PC-3 (cell line): ENCODE measurements around the gene C11orf86. TPM values are rescaled to one million over a fixed set of nuclear protein-coding genes. Genes with fewer than 3 reads are reported as not detected.

Source experiments
- ATAC-seq: fragments of 200-7000 bp; cut with Tn5 transposase; 2 replicates; pipeline ENCODE4 v1.9.1; 2020; ENCODE audit warnings: mild to moderate bottlenecking, moderate library complexity
- BruUV-seq: library from RNA; stranded (reverse); fragments of 400-500 nt; replicated peaks from 2 replicates; lab custom pipeline; 2021; lab: Mats Ljungman, UMichigan
- CTCF ChIA-PET: fragments of 300-600 bp; sonication (Branson Sonifier 250); formaldehyde crosslinking; loops from one replicate; lab custom pipeline; 2022; ENCODE audit warnings: antibody characterized with exemption; lab: Charles Lee
- POLR2A ChIA-PET: fragments of 300-600 bp; sonication (Branson Sonifier 250); formaldehyde crosslinking; loops from one replicate; lab custom pipeline; 2022; ENCODE audit warnings: antibody characterized with exemption; ENCODE audit not compliant: unreplicated experiment; lab: Charles Lee
- DNase-seq: peaks from one replicate; pipeline ENCODE4 v3.0.0-alpha.2; 2015
- H2AFZ ChIP-seq: fragments of 300-600 bp; sonication (generic); 2 replicates; pipeline ENCODE4 v1.6.0; 2016; ENCODE audit warnings: antibody characterized with exemption, low read length
- H3F3A ChIP-seq: fragments of 300-600 bp; sonication (generic); one replicate; pipeline ENCODE4 v1.6.0; 2017; ENCODE audit warnings: antibody characterized with exemption, low read length, control low read depth, mild to moderate bottlenecking; ENCODE audit not compliant: unreplicated experiment
- H3K27ac ChIP-seq: fragments of 300-600 bp; sonication (generic); 2 replicates; pipeline ENCODE4 v1.5.1; 2016; ENCODE audit warnings: mild to moderate bottlenecking, low read length
- H3K27me3 ChIP-seq: fragments of 300-600 bp; sonication (generic); 2 replicates; pipeline ENCODE4 v1.6.1; 2016; ENCODE audit warnings: low read length, mixed read lengths
- H3K36me3 ChIP-seq: fragments of 300-600 bp; sonication (generic); 2 replicates; pipeline ENCODE4 v1.6.1; 2016; ENCODE audit warnings: low read depth, mixed run types, low read length, mixed read lengths
- H3K4me1 ChIP-seq: fragments of 300-600 bp; sonication (generic); 2 replicates; pipeline ENCODE4 v1.5.1; 2016; ENCODE audit warnings: low read length; ENCODE audit not compliant: insufficient read depth
- H3K4me2 ChIP-seq: fragments of 300-600 bp; sonication (generic); 2 replicates; pipeline ENCODE4 v1.6.0; 2016; ENCODE audit warnings: low read length
- H3K4me3 ChIP-seq: fragments of 300-600 bp; sonication (generic); 2 replicates; pipeline ENCODE4 v1.5.1; 2016; ENCODE audit warnings: mild to moderate bottlenecking, low read length, mixed read lengths
- H3K79me2 ChIP-seq: fragments of 300-600 bp; sonication (generic); 2 replicates; pipeline ENCODE4 v1.6.1; 2017; ENCODE audit warnings: low read length, mixed read lengths
- H3K9ac ChIP-seq: fragments of 300-600 bp; sonication (generic); 2 replicates; pipeline ENCODE4 v1.6.0; 2016; ENCODE audit warnings: mild to moderate bottlenecking, low read length
- H3K9me2 ChIP-seq: fragments of 300-600 bp; sonication (generic); replicated peaks from 2 replicates; pipeline ENCODE4 v1.6.1; 2016; ENCODE audit warnings: mixed run types, low read length, mixed read lengths
- H3K9me3 ChIP-seq: fragments of 300-600 bp; sonication (generic); 2 replicates; pipeline ENCODE4 v1.6.1; 2016; ENCODE audit warnings: low read length, mixed read lengths
- H4K20me1 ChIP-seq: fragments of 300-600 bp; sonication (generic); 2 replicates; pipeline ENCODE4 v1.6.1; 2016; ENCODE audit warnings: low read length, mixed read lengths
- CTCF ChIP-seq: fragments of 300-600 bp; sonication (generic); conservative IDR thresholded peaks from 2 replicates; pipeline ENCODE4 v1.5.1; 2017; ENCODE audit warnings: antibody characterized with exemption, low read depth, mild to moderate bottlenecking, low read length
- EZH2 ChIP-seq: fragments of 300-600 bp; sonication (generic); IDR thresholded peaks from one replicate; pipeline ENCODE4 v1.6.1; 2017; ENCODE audit warnings: antibody characterized with exemption, mild to moderate bottlenecking, low read length; ENCODE audit not compliant: unreplicated experiment
- EZH2phosphoT487 ChIP-seq: fragments of 300-600 bp; sonication (generic); IDR thresholded peaks from 2 replicates; pipeline ENCODE4 v1.6.1; 2018; ENCODE audit warnings: mild to moderate bottlenecking, antibody characterized with exemption, low read length, borderline replicate concordance
- intact Hi-C: fragments of 100-400 bp; cut with micrococcal nuclease; formaldehyde crosslinking; loops from 2 replicates; pipeline ENCODE4 v1.9.0; 2023
- total RNA-seq: library from RNA; depleted of rRNA; stranded (reverse); fragments of >200 nt; gene quantifications from 2 replicates; pipeline ENCODE4 v1.2.3, GENCODE V29; 2014

C11orf86 gene
- total RNA-seq, 1 experiment from 2014 or later, result not detected

GRCh38 chr11:67006029-67006884, 31.2 kb downstream of the C11orf86 start:
- no peaks in the 10 kb centered on the region for H3K36me3 ChIP-seq
- ATAC-seq, result no peak
- peak; percentile 49 for DNase-seq
- H3K79me2 ChIP-seq, result no peaks in the 10 kb centered on the region
- intact Hi-C loops, result no loop called here
- ChIA-PET POLR2A (no interaction called here), CTCF (no interaction called here)
- no peaks in the 10 kb centered on the region for H3K4me1 ChIP-seq
- no peaks in the 10 kb centered on the region for H3K9me3 ChIP-seq
- H4K20me1 ChIP-seq, result no peaks in the 10 kb centered on the region
- no peak overlapping the region for H3K4me3 ChIP-seq
- no peaks in the 10 kb centered on the region for H3K27me3 ChIP-seq
- H3K9me2 ChIP-seq, result no peaks in the 10 kb centered on the region
- H3K4me2 ChIP-seq, result no peak overlapping the region
- BruUV-seq, result no TSS peak
- H3K27ac ChIP-seq, result no peak overlapping the region
- H3F3A ChIP-seq, result no peaks in the 10 kb centered on the region
- no peak for TF ChIP-seq EZH2phosphoT487
- TF ChIP-seq EZH2, result no peak
- TF ChIP-seq CTCF, result no peak
- no peak overlapping the region for H3K9ac ChIP-seq
- peak overlapping the region; percentile 55 for H2AFZ ChIP-seq

DNA sequence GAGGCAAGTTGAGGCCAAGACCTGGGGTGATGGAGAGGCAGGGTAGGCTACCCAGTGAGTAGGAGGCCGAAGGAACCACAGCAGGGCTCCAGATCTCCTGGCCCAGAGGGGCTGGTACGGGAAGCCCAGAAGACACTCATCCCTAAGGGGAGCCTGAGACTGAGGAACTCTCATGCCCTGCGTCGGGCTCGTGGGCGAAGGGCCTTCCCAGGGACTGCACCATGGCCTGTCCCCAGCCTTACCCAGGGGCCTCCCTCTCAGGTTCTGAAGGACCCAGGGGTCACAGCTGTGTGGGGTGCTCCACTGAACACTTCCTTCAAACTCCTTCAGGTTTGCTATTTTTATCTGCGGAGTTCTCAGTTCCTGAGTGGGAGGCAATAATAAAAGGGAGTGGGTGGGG, 32.0 kb downstream of the C11orf86 start:
- ChIA-PET POLR2A (no interaction called here), CTCF (no interaction called here)
- Histone ChIP-seq H3K36me3 (no peaks in the 10 kb centered on the region), H3K9ac (no peak overlapping the region), H3K4me1 (no peaks in the 10 kb centered on the region), H3K79me2 (no peaks in the 10 kb centered on the region), H3K9me2 (no peaks in the 10 kb centered on the region), H3F3A (no peaks in the 10 kb centered on the region), H4K20me1 (no peaks in the 10 kb centered on the region), H3K27ac (no peak overlapping the region), H3K27me3 (no peaks in the 10 kb centered on the region), H3K4me2 (no peak overlapping the region), H3K9me3 (no peaks in the 10 kb centered on the region), H2AFZ (no peak overlapping the region; the same call in 1 of the 2 replicates), H3K4me3 (no peak overlapping the region)
- TF ChIP-seq EZH2phosphoT487 (no peak), CTCF (no peak), EZH2 (no peak)
- BruUV-seq, result no TSS peak
- ATAC-seq (no peak), DNase-seq (no peak)
- intact Hi-C loops, result no loop called here

- Histone ChIP-seq H3K9me3 (no peaks in the 10 kb centered on the region), H3K4me1 (no peaks in the 10 kb centered on the region), H3K27ac (no peak overlapping the region), H3K9me2 (no peaks in the 10 kb centered on the region), H3K79me2 (no peaks in the 10 kb centered on the region), H3K27me3 (no peaks in the 10 kb centered on the region), H3K36me3 (no peaks in the 10 kb centered on the region), H3K4me2 (no peak overlapping the region), H2AFZ (no peak overlapping the region), H3K9ac (no peak overlapping the region), H4K20me1 (no peaks in the 10 kb centered on the region), H3F3A (no peaks in the 10 kb centered on the region), H3K4me3 (no peak overlapping the region)
- no peak for DNase-seq
- BruUV-seq, result no TSS peak
- ChIA-PET POLR2A (interaction anchor here (0.6 kb wide), 1 partner anchor 40 kb away, joined by 5 read pairs; no protein-coding TSS in a partner anchor), CTCF (no interaction called here)
- no peak for TF ChIP-seq EZH2phosphoT487
- TF ChIP-seq CTCF, result no peak
- TF ChIP-seq EZH2, result no peak
- ATAC-seq, result no peak
- intact Hi-C loops, result no loop called here
Measured at GRCh38 chr11:67010296-67010905, 35.3 kb downstream of the C11orf86 start.
